ENCODE measurements around the gene CC2D2A.

DNA sequence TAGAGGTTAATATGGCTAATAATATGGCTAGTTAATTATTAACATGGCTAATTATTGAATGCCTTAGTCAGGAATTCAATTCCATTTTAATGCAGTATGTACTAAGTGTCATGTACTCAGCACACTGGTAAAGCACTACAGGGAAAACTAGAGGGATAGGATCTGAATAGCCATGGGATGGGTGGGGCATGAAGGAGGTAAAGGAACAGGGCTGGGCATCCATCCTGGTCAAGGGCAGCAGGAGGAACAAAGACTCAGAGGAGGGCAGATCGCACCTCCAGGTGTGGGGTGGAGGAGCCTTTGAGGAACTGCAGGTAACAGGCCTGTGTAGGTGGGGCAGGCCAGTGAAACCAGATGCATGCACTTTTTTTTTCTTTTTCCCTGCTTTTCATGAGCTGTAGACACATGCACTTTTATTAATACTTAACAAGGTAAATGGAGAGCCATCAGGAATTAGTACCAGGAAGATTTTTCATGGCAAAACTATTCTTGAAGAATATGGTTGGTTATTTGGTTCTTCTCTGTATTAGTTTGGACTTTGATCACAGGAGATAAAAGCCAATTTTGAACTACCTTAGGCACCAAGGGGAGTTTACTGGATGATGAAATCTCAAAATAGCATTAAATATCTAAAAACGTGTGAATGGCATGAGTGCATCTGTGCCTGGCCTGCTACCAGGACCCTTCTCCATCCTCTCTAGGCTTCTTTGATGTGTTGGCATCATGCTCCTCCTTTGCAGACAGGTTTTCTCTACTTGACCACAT is 88.3 kb downstream of the CC2D2A start:
- TF ChIP-seq IKZF2 (IDR thresholded peaks at IDR 0.05) (no peak), MYC (IDR thresholded peaks at IDR 0.05; ENCODE audit: insufficient read depth, insufficient read length, insufficient replicate concordance, low read length, severe bottlenecking) (no peak), RCOR1 (conservative IDR thresholded peaks at IDR 0.05; ENCODE audit: low read depth, low read length) (no peak), EZH2 (IDR thresholded peaks at IDR 0.05; ENCODE audit: borderline replicate concordance, control insufficient read depth, low read depth, low read length) (no peak), STAT1 (conservative IDR thresholded peaks at IDR 0.05) (no peak), POLR2A (IDR thresholded peaks at IDR 0.05; ENCODE audit: low read depth, low read length) (no peak), SIN3A (IDR thresholded peaks at IDR 0.05; ENCODE audit: low read depth, low read length) (no peak), CREB1 (IDR thresholded peaks at IDR 0.05; ENCODE audit: low read depth) (no peak)
- TF ChIP-seq, protein P1, sequence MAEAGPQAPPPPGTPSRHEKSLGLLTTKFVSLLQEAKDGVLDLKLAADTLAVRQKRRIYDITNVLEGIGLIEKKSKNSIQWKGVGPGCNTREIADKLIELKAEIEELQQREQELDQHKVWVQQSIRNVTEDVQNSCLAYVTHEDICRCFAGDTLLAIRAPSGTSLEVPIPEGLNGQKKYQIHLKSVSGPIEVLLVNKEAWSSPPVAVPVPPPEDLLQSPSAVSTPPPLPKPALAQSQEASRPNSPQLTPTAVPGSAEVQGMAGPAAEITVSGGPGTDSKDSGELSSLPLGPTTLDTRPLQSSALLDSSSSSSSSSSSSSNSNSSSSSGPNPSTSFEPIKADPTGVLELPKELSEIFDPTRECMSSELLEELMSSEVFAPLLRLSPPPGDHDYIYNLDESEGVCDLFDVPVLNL (IDR thresholded peaks at IDR 0.05; ENCODE audit: low read depth, low read length), result no peak

Data from GM12878 (cell line).